WTC11 (cell line): ENCODE results near the gene RYR1. TPM values are rescaled to one million over a fixed set of nuclear protein-coding genes. Genes with fewer than 3 reads are reported as not detected.

Experiments
- ATAC-seq: fragments of 200-7000 bp; cut with Tn5 transposase; 2 replicates; pipeline ENCODE4 v1.10.0; 2021; ENCODE audit warnings: mild to moderate bottlenecking, moderate library complexity
- CTCF ChIA-PET: fragments of 300-600 bp; sonication (Branson Sonifier 250); formaldehyde crosslinking; loops from one replicate; lab custom pipeline; 2021; ENCODE audit warnings: antibody characterized with exemption; lab: Charles Lee
- POLR2A ChIA-PET: fragments of 350-600 bp; sonication (Branson Sonifier 250); formaldehyde crosslinking; loops from one replicate; lab custom pipeline; 2021; ENCODE audit warnings: antibody characterized with exemption; lab: Charles Lee
- DNase-seq: peaks from one replicate; pipeline ENCODE4 v3.0.0; 2021; ENCODE audit warnings: low spot score
- H3K27ac Mint-ChIP-seq: 2 replicates; pipeline ENCODE4 v1.8.0; 2021; ENCODE audit warnings: mixed read lengths
- H3K27me3 Mint-ChIP-seq: 2 replicates; pipeline ENCODE4 v1.8.0; 2021; ENCODE audit warnings: low read depth, mild to moderate bottlenecking, moderate library complexity, mixed read lengths
- H3K36me3 Mint-ChIP-seq: 2 replicates; pipeline ENCODE4 v1.8.0; 2021; ENCODE audit warnings: mixed read lengths
- H3K4me1 Mint-ChIP-seq: 2 replicates; pipeline ENCODE4 v1.8.0; 2022; ENCODE audit warnings: mixed read lengths
- H3K4me3 Mint-ChIP-seq: 2 replicates; pipeline ENCODE4 v1.8.0; 2021; ENCODE audit warnings: mild to moderate bottlenecking, moderate library complexity, mixed read lengths
- H3K9me3 Mint-ChIP-seq: 2 replicates; pipeline ENCODE4 v1.8.0; 2021; ENCODE audit warnings: mixed read lengths
- AFF4 ChIP-seq: sonication (generic); formaldehyde crosslinking; IDR thresholded peaks from 2 replicates; pipeline ENCODE4 v1.8.1; 2023; ENCODE audit warnings: mild to moderate bottlenecking, missing genetic modification reagents, borderline replicate concordance
- E2F4 ChIP-seq: sonication (generic); formaldehyde crosslinking; IDR thresholded peaks from 2 replicates; pipeline ENCODE4 v1.8.1; 2022; ENCODE audit warnings: low read depth, mild to moderate bottlenecking, moderate library complexity, missing genetic modification reagents, borderline replicate concordance
- ERG ChIP-seq: fragments of 250-450 bp; sonication (Bioruptor Pico); IDR thresholded peaks from 2 replicates; pipeline ENCODE4 v1.8.0; 2021; ENCODE audit warnings: mild to moderate bottlenecking
- ETV6 ChIP-seq: sonication (generic); formaldehyde crosslinking; IDR thresholded peaks from 2 replicates; pipeline ENCODE4 v1.8.1; 2022; ENCODE audit warnings: mild to moderate bottlenecking, missing genetic modification reagents
- GRHL2 ChIP-seq: fragments of 250-450 bp; sonication (Bioruptor Pico); IDR thresholded peaks from 2 replicates; pipeline ENCODE4 v1.8.0; 2022; ENCODE audit warnings: mild to moderate bottlenecking, moderate library complexity; ENCODE audit not compliant: insufficient replicate concordance, severe bottlenecking
- JUN ChIP-seq: sonication (generic); formaldehyde crosslinking; IDR thresholded peaks from 2 replicates; pipeline ENCODE4 v1.8.0; 2023; ENCODE audit warnings: mild to moderate bottlenecking, missing genetic modification reagents
- MLX ChIP-seq: sonication (generic); formaldehyde crosslinking; IDR thresholded peaks from 2 replicates; pipeline ENCODE4 v1.8.1; 2023; ENCODE audit warnings: mild to moderate bottlenecking, missing genetic modification reagents, moderate library complexity
- NFYB ChIP-seq: sonication (generic); formaldehyde crosslinking; conservative IDR thresholded peaks from 2 replicates; pipeline ENCODE4 v1.8.0; 2022; ENCODE audit warnings: low read depth, missing genetic modification reagents
- PRDM15 ChIP-seq: sonication (generic); formaldehyde crosslinking; IDR thresholded peaks from 2 replicates; pipeline ENCODE4 v1.8.0; 2022; ENCODE audit warnings: missing genetic modification reagents
- TP53 ChIP-seq: sonication (generic); formaldehyde crosslinking; IDR thresholded peaks from 2 replicates; pipeline ENCODE4 v1.8.1; 2023; ENCODE audit warnings: mild to moderate bottlenecking, missing genetic modification reagents
- USF1 ChIP-seq: sonication (generic); formaldehyde crosslinking; IDR thresholded peaks from 2 replicates; pipeline ENCODE4 v1.8.0; 2022; ENCODE audit warnings: mild to moderate bottlenecking, missing genetic modification reagents
- ZBTB43 ChIP-seq: sonication (generic); formaldehyde crosslinking; IDR thresholded peaks from 2 replicates; pipeline ENCODE4 v1.8.1; 2023; ENCODE audit warnings: mild to moderate bottlenecking, missing genetic modification reagents
- total RNA-seq: library from RNA; stranded (reverse); gene quantifications from 3 replicates; pipeline ENCODE4 v1.2.3, GENCODE V29; 2021

RYR1 gene
- total RNA-seq, 1 experiment from 2014 or later, result 24.2 TPM

- no peak for TF ChIP-seq ERG (CRISPR knock-in tag)
- no peak for TF ChIP-seq MLX (CRISPR knock-in tag)
- TF ChIP-seq GRHL2, result no peak
Observed at GRCh38 chr19:38545596-38545995, 112.1 kb downstream of the RYR1 start (continued).

GRCh38 chr19:38547421-38547820 is 113.9 kb downstream of the RYR1 start:
- no peak overlapping the region for H3K4me3 Mint-ChIP-seq
- peaks cover 13% of the 10 kb centered on the region for H3K4me1 Mint-ChIP-seq
- no peaks in the 10 kb centered on the region for H3K27me3 Mint-ChIP-seq
- ChIA-PET CTCF (no interaction called here), POLR2A (interaction anchor here (0.7 kb wide), 1 partner anchor 243 kb away, joined by 3 read pairs; no protein-coding TSS in a partner anchor)
- peaks cover 10% of the 10 kb centered on the region for H3K9me3 Mint-ChIP-seq
- no peak overlapping the region for H3K27ac Mint-ChIP-seq
- DNase-seq (no peak), ATAC-seq (no peak)
- H3K36me3 Mint-ChIP-seq, result peaks cover 19% of the 10 kb centered on the region
- TF ChIP-seq ZBTB43 (CRISPR knock-in tag) (no peak), AFF4 (no peak), TP53 (CRISPR knock-in tag) (no peak), USF1 (CRISPR knock-in tag) (no peak), ETV6 (CRISPR knock-in tag) (no peak), PRDM15 (CRISPR knock-in tag) (no peak), JUN (no peak), NFYB (CRISPR knock-in tag) (no peak), E2F4 (CRISPR knock-in tag) (no peak)
- TF ChIP-seq, all 79 proteins: peak for 0
